HG02938 (cell line): ENCODE data around the gene ADIPOR2.
A peak's percentile ranks its signal among the peaks of the same experiment; 100 is the strongest.

Experiments used
- ATAC-seq: cut with Tn5 transposase; IDR thresholded peaks from one replicate; pipeline ENCODE4 v1.9.1; 2021; ENCODE audit warnings: mild to moderate bottlenecking, moderate library complexity; ENCODE audit not compliant: unreplicated experiment

The ADIPOR2 gene, protein sequence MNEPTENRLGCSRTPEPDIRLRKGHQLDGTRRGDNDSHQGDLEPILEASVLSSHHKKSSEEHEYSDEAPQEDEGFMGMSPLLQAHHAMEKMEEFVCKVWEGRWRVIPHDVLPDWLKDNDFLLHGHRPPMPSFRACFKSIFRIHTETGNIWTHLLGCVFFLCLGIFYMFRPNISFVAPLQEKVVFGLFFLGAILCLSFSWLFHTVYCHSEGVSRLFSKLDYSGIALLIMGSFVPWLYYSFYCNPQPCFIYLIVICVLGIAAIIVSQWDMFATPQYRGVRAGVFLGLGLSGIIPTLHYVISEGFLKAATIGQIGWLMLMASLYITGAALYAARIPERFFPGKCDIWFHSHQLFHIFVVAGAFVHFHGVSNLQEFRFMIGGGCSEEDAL

DNA sequence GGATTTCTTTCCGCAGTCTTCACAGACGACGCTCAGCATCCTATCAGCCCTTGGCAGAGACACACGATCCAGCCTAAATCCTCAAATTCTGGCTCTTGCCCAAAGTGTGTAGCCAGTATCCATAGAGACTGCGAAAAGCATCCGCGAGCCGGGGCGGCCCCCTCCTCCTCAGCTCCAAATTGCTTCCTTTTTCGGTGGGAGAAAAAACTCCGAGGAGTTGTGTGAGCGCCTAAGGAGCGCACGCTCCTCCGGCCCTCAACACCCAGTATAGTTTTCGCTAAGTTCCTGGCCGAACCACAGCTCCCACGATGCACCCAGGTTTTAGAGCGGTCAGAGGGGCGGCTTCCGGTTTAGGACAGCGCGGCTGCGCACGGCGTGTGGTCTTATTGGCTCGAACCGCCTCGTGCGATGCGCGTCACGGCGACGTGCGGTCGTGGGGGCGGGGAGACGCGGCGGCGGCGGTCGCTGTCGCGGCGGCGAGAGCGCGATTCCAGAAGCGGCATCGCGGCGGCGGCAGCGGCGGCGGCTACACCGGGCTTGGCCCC lies at the start of gene ADIPOR2:
TSS of gene ADIPOR2 (plus strand) at position 493 of the 545 bp plus-strand sequence. CDS start 63,274 bp downstream, outside the sequence.
- peak; percentile 94 for ATAC-seq

DNA sequence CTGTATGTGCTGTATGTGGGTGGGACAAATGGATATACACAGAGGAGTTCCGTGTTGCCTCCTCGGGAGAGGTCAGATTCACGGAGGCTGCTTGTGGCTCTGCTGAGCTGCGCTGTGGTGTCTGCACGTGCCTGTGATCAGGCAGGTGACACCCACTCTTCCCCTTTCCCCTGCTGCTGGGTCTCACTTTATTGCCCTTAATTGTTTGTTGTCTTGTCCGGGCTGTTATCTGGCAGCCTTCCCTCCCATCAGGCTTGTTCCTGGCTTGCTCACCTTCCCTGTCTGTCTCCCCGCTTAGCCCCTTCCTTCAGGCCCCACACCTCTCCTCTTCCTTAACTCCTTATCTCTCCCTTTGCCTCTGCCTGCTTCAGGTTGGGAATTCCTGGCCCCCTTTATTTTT lies 48.4 kb upstream of the ADIPOR2 start:
- no peak for ATAC-seq

DNA sequence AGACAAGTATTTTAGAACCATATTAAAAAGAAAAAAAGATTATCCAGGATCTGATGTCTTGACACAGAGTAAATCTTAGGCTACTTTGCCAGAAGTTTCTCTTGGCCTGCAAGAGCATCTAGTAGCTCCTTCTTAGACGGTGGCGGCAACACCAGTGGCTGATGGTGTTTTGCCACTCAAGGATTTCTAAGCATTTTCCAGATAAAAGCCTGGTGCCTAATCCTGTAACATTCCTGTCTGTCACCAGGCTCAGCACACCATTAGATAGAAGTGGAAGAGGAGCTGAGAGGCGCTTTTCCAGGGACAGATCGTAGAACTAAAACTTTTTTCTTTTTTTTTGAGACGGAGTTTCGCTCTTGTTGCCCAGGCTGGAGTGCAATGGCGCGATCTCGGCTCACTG lies 47.8 kb upstream of the ADIPOR2 start:
- ATAC-seq: no peak

DNA sequence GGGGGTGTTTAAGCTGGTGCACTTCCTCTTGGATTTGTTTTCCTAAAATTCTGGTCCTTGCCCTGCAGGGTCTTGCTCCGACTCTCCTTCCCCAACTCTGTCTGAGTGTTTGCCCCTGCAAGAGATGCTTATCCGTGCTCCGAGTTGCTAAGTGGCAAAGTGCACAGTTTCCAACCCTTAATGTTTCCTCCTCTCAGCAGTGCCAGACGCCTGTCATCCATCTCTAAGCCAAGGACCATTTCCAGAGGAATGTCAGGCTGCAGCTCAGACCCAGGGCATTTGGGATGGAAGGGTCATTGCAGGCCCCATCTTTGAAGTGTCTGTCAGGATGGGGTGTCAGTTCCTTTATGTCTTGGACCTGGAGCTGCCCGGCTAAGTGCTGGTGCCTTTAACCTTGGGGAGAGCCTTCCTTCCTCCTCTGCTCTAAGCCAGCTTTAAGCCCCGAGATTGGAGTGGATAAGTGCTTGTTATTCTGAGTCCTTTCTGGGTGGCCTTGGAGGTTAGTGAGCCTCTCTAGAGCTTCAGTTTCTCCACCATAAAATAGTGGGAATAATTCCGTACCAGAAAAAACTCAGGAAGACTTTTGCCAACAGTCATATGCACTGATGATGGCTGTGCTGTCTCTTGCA lies 46.9 kb upstream of the ADIPOR2 start:
- ATAC-seq: no peak

DNA sequence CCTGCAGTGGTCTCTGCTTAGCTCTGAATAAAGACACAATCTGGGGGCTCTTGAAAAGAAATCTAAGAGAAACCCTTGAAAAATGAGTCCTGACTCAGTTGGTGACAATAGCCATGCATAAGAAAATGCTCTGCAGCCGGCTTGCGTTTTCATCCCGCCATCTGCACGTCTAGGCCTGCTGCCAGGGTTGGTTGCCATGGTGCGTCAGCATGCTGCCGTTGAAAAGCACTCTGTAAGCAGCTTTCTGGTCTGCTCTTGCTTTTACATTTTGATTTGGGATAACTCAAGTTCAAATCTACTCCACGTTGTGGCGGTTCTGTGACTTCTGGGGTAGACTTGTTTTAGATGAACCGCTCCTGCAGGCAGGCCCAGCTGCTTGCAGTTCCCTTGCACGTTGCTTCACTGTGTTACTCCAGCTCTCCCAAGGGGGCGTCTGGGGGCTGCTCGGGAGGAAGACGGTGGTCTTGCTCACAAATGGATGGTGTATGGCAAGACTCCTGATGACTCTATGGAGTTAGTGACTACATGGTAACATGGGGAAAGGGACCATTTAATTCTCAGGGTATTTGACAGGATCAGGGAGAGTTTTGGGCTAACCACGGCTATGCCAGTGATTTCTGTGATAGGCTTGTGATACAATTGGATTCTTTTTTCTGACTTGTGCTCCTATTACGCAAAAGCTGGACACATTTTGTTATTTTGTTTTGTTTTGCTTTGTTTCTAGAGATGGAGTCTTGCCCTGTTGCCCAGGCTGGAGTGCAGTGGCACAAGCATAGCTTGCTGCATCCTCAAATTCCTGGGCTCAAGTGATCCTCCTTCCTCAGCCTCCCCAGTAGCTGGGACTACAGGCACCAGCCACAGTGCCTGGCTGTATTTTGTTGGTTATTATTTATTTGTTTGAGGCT lies 46.1 kb upstream of the ADIPOR2 start:
- no peak for ATAC-seq

DNA sequence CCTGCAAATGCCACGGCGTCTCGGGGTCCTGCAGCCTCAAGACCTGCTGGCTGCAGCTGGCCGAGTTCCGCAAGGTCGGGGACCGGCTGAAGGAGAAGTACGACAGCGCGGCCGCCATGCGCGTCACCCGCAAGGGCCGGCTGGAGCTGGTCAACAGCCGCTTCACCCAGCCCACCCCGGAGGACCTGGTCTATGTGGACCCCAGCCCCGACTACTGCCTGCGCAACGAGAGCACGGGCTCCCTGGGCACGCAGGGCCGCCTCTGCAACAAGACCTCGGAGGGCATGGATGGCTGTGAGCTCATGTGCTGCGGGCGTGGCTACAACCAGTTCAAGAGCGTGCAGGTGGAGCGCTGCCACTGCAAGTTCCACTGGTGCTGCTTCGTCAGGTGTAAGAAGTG lies 45.1 kb upstream of the ADIPOR2 start:
- ATAC-seq: no peak

DNA sequence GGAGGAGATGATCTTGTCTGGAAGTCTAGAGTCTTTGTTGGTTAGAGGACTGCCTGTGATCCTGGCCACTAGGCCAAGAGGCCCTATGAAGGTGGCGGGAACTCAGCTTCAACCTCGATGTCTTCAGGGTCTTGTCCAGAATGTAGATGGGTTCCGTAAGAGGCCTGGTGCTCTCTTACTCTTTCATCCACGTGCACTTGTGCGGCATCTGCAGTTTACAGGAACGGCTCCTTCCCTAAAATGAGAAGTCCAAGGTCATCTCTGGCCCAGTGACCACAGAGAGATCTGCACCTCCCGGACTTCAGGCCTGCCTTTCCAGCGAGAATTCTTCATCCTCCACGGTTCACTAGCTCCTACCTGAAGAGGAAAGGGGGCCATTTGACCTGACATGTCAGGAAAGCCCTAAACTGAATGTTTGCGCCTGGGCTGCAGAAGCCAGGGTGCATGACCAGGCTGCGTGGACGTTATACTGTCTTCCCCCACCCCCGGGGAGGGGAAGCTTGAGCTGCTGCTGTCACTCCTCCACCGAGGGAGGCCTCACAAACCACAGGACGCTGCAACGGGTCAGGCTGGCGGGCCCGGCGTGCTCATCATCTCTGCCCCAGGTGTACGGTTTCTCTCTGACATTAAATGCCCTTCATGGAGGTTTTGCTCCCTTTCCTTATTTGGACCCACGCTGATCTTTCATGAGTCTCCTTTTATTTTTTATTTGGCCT lies 44.1 kb upstream of the ADIPOR2 start:
- ATAC-seq: no peak

DNA sequence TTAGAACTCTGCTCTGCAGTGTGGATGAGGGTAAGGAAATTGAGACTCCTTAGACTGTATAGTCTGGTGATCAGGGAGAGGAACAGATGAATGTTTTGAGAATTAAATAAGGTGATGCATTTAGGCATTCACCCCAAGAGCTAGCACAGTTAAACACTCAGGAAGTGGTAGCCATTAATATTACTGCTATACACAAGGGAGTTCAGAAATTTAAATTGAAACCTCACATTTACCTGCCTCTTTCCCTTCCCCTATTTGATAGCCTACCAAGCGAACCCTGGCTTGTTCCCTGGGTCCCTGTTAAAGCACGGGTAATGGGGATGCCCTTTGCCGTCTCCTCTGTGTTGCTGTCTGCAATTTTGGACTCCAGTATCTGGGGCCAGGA lies 43.6 kb upstream of the ADIPOR2 start:
- ATAC-seq: no peak

DNA sequence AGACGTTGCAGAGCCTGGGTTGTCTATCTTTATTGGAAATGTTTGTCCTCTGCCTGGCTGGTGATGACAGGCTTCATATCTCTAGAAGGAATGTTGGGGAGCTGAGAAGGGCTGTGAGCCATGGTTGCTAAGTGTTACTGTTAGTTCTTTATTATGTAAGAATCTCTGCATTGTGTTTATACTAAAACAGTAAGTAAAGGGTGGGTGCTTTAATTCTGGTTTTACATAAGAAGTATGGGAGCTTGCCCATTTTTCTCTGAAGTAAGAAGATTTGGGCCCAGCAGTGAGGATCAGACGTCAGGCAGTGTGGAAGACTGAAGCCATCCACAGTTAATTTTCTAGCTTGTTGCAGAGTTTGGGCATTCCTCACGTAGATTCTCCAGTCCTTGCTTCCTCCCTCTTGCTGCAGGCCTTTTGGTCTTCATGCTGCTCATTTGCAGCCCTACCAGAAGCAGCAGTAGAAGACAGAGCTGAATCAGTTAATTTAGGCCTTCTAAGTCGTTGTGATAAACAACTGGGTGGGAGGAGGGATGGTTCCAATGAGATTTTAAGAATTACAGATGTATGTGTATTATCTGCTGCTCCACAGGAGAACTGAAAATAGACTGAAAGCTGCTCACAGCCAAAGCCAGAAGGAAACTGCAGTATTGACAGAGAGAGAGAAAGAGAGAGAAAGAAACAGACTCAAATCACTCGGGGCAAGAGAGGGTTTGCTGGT lies 40.5 kb upstream of the ADIPOR2 start:
- ATAC-seq: no peak

DNA sequence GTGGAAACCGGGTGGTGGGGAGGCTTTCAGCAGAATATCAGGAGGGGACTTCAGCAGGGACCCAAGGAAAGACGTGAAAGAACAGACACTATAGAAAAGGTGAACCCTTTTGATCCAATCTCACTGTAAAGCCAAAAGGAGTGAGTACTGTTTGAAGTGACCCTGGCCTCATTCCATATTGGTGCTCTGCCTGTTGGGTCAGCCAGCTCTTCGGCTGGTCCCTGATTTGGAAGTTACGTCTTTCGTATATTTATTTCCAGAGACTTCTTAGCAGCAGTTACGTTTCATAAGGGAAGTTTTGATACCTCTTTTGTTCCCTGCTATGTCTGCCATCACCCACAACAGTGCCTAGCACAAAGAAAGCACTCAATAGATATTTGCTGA lies 39.9 kb upstream of the ADIPOR2 start:
- no peak for ATAC-seq

DNA sequence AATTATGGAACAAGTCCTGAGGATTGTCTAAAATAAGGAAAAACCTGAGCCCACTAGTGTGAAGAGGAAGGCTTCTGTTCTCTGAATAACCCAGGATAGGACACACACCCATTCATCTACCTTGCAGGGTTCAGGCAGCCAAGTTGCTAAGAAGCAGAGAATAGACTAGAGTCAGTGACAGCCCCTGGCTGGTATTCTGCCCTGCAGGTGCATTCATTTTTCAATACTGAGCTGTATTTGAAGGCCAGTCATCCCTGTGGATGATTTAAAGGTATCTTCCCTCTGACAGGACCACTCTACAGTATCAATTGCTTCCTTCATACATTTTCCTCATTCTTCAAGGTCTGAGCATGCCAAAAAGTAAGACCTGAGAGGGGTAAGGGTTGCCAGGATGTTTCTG lies 38.9 kb upstream of the ADIPOR2 start:
- ATAC-seq: no peak

DNA sequence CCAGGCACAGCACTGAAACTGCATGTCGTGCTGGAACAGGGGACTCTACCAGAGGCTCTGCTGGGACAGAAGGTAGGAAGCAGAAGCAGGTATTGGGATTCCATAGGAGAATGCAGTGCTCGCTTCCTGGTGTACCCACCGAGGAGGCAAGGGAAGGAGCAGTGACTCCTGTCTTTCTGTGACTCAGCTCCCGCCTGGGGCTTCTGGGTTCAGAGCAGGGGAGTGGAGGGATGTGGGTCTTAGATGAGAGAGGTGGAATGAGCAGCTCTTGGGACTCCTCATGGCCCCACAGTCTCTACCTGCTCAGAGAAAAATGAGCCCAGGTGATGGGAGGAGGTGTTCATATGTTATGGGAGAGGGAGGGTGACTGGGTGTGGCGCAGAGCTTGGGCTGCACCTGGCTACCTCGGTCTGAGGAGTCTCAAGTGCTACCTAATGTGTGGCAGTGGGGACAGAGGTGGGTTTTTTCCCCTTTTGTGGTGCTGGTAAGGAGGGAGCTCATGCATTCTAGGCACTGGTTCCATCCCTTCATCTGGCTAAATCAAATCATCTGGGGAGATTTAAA lies 35.6 kb upstream of the ADIPOR2 start:
- no peak for ATAC-seq

DNA sequence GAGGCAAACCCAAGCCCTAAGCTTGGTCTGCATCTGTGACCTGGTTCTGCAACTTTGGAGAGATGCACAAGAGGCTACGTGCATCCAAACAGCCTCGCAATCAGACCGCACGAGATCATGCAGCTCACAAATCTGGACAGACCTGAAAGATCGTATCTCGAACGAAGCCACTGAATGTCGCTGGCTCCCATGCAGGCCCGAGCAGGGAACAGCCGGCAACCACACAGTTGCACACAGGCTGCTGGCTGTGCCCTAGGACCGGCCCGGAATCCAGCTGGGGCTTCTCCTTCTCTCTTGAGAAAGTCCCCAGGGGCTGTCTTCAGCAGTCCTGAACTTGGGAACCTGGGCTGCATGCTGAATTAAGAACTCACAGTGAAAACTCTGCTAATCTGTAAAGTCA lies 34.0 kb upstream of the ADIPOR2 start:
- ATAC-seq: no peak

DNA sequence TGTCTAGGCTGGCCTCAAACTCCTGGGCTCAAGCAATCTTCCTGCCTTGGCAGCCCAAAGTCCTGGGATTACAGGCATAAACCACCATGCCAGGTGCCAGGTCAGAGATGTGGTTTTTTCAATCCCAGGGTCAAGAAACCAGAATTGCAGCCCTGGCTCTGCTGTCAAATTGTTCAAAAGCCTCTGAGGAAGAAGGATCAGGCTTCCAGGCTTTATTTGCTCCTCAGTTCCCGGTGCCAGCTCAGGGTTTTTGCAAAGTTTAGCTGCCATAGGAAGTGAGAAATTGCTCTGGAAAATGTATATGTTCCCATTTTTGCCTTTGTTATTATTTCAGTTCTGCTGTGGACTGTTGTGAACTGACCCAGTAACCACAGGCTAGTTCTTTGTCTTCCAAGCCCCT lies 33.2 kb upstream of the ADIPOR2 start:
- no peak for ATAC-seq

DNA sequence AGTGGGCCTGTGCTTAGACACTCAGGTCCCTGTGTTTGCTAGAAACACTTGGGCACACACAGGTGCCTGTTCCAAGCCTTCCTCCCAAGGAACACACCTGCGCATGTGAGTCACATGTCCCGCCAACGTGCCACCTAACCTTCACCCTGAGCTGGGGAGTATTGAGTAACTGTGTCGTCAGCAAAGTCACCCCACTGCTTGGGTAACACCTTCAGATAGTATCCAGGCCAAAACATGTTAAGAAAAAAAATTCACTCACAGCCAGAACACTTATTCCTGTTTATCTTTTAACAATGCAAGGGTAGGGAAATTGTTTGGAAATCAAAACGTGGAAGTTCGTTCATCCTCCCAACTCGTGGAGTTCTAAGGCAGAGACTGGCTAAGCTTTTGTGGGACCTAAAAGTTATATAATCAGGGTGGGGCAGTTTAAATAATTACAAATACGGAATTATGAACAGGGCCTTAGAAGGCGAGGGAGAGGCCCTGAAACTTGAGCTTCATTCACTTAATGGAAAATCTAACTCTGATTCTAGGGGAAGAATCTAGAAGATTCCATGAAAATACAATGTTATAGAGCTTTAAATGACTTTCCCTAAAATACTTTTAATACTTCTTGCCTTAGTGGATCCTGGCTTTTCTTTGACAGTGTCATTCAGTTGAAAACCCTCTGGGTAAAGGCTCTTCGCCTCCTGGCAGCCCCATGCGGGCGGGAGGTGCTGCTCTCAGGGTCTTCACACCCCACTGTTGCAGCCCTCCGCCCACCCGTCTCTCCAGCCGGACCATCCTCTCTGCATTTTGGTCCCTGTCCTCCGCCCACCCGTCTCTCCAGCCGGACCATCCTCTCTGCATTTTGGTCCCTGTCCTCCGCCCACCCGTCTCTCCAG lies 30.3 kb upstream of the ADIPOR2 start:
- no peak for ATAC-seq

DNA sequence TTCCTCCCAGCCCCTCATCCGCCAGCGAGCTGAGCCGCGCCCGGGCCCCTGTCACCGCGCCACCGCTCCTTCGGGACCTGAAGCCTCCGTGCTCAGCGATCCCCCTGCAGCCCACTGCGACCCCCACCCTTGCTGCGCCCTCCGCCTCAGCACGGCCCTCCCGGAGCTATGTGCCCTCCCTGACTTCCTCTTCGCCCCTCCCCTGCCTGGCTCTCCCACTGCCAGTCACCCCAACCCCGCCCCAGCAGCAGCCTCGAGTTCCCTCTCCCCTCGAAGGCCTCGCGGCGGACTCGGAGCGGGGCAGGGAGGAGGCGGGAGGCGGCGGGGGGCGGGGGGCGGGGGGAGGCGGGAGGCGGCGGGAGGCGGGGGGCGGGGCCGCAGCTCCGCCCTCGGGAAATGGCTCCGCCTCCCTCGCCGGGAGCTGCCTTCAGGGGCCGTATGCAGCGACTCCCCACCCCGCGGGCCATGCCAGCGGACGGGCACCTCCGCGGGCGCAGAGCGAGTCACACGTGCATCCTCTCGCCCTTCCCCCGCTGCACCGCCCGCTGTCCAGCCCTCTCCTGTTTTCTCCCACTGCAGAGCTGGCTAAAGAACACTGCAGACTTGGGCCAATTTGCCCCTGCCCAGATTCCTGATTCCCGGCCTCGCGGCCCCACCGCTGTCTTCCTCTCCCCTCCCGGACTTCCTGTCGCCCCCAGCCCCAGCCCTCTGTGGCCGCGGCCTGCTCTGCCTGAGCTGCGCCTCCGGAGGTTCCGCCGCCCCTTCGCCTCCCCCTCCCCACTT lies 29.1 kb upstream of the ADIPOR2 start:
- peak; percentile 59 for ATAC-seq

DNA sequence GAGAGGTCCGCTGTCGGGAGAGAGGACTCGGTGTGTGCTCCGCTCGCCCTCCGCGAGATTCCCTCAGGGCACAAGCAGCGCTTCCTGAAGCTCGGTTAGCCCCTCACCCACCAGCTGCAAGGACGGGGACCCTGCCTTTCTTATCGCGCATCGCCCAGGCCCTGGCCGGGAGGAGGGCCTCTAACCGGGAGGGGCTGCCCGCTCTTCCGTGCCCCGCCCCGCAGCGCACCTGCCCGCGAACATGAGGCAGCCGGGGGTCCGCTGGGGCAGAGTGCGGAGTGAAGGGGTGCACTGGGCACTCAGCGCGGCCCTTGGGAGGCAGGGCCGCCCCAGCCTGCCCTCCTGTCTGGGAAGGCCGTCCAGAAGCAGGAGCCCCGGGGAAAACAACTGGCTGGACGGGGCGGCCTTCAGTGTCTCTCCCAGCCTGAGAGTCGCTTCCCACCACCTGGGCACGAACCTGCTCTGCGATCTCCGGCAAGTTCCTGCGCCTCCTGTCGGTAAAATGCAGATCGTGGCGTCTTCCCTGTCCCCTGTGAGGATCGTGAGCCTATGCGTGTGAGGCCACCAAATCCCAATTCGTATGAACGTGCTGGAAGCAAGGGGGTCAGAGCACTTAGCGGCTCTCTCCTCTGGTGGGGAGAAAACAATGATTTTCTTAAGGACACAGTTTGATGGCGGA lies 28.0 kb upstream of the ADIPOR2 start:
- no peak for ATAC-seq
